ENCODE results near the gene DUOXA2.
"Not testable (repeated sequence)": the region's sequence is repeated elsewhere in the genome, so short reads cannot be mapped to it uniquely, and the experiment has no call there.

Gene DUOXA2

DNA sequence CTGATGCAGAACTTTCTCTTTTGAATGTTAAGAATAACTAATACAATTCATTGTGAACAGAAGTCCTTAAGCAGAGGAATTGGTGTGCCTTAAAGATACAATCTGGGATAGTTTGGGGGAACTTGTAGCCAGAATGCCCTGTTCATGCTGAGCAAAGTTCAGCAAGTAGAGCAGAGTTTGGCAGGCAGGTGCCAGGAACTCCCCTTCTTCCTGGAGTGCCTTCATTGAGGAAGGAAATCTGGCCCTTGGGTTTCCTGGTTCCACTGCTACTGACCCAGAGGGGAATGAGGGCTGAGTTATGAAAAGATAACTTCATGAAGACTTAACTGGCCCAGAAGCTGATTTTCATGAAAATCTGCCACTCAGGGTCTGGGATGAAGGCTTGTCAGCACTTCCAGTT, 40.5 kb upstream of the DUOXA2 start:
- POLR2A ChIA-PET; H3K4me3 ChIP-seq (ENCODE audit: low read depth, low read length); H3K4me1 ChIP-seq (ENCODE audit: control insufficient read depth, insufficient read depth, low read length); H3K27ac ChIP-seq (ENCODE audit: extremely low read depth, low read depth, low read length); CTCF ChIA-PET; H3K9me3 ChIP-seq (ENCODE audit: control insufficient read depth, insufficient read depth, low read depth, low read length): not testable (repeated sequence)
- peaks cover 0 to 12% of the 10 kb centered on the region in 2 experiments; a peak in 1 of 3 replicates for H3K36me3 ChIP-seq (ENCODE audit: control insufficient read depth in 2 of 2, insufficient read depth in 1 of 2, low read length in 2 of 2)

DNA sequence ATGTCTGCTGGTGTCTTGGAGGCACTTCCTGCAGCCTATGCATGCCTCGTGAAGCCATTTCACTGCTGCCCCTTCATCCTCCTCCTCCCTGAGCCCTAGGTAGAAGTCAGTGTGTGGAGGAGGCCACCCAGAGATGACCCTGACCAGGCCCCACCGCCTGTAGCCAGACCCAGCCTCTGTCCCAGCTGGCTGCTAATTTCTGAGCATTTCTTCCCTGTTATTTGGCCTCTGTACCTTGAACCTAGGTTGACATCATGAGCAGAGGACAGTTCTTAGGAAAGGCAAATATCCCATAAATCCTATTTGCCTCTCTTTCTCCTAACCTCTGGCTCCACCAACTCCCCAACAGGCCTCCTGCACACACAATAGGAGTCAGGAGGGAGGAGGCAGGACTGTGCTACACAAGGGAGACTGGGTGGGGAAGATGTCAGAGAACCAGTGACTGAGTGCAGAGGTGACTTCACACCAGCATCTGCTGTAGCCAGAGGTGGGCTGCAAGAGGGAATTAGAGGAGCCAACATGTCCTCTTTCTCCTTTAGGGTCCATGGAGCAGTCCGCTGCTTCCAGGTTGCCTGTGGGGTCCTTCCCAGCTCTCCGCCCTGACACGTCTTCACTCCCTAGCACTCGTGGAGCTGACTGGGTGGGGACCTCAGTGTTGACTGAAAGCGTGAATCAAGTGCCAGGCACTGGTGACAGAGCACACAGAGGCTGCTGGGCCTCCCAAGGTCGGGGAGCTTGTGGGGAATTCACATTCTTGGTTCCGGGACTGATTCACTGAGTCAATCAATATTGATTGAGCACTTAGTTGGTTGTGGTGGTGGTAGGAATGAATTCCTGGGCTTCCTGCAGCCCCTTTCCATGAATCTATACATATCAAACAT, 38.4 kb upstream of the DUOXA2 start:
- H3K27ac ChIP-seq (ENCODE audit: extremely low read depth, low read depth, low read length); H3K36me3 ChIP-seq (ENCODE audit: control insufficient read depth in 2 of 2, insufficient read depth in 1 of 2, low read length in 2 of 2); H3K4me1 ChIP-seq (ENCODE audit: control insufficient read depth, insufficient read depth, low read length); H3K4me3 ChIP-seq (ENCODE audit: low read depth, low read length); CTCF ChIA-PET; H3K9me3 ChIP-seq (ENCODE audit: control insufficient read depth, insufficient read depth, low read depth, low read length); POLR2A ChIA-PET: not testable (repeated sequence)

DNA sequence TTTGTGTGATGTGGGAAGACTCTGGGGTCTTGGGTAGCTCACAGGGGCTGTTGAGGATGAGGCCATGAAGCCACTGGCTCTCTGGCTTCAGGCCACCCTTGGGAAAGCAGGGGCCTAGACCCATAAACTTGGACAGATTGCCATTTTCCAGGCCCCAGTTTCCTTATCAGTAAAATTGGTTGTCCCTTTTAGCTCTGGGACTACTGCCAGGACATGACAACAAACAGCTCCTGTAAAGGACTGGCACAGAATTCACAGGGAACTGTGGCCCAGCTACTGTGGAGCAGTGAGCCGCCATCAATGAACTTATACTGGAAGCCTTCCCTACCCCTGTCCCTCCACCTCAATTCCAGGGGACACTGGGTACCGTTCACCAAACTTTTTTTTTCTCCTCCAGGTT, 36.7 kb upstream of the DUOXA2 start:
- H3K27ac ChIP-seq (ENCODE audit: extremely low read depth, low read depth, low read length); H3K4me3 ChIP-seq (ENCODE audit: low read depth, low read length); H3K4me1 ChIP-seq (ENCODE audit: control insufficient read depth, insufficient read depth, low read length); H3K36me3 ChIP-seq (ENCODE audit: control insufficient read depth in 2 of 2, insufficient read depth in 1 of 2, low read length in 2 of 2); H3K9me3 ChIP-seq (ENCODE audit: control insufficient read depth, insufficient read depth, low read depth, low read length); POLR2A ChIA-PET; CTCF ChIA-PET: not testable (repeated sequence)
- TF ChIP-seq FEZF1 (tag by site-specific recombination; IDR thresholded peaks at IDR 0.05) = peak; percentile 70
- TF ChIP-seq OSR2 (tag by site-specific recombination; IDR thresholded peaks at IDR 0.05) = peak; percentile 39; the same call in 1 of the 2 replicates

DNA sequence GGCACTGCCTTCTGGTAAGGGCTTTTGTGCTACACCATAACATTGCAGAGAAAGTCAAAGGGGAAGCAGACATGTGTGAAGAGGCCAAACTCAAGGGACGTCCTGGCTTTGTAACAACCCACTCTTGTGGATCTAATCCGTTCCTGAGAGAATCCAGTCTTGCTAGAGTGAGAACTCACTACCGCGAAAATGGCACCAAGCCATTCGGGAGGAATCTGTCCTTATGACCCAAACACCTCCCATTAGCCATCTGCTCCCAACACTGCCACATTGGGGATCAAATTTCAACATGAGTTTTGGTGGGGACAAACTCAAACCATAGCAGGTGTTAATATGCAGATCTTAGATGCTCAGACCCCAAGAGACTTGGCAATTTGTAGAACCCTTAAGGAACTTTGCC, 34.9 kb upstream of the DUOXA2 start:
- H3K4me1 ChIP-seq (ENCODE audit: control insufficient read depth, insufficient read depth, low read length); POLR2A ChIA-PET; H3K27ac ChIP-seq (ENCODE audit: extremely low read depth, low read depth, low read length); CTCF ChIA-PET; H3K9me3 ChIP-seq (ENCODE audit: control insufficient read depth, insufficient read depth, low read depth, low read length); H3K36me3 ChIP-seq (ENCODE audit: control insufficient read depth in 2 of 2, insufficient read depth in 1 of 2, low read length in 2 of 2); H3K4me3 ChIP-seq (ENCODE audit: low read depth, low read length): not testable (repeated sequence)

DNA sequence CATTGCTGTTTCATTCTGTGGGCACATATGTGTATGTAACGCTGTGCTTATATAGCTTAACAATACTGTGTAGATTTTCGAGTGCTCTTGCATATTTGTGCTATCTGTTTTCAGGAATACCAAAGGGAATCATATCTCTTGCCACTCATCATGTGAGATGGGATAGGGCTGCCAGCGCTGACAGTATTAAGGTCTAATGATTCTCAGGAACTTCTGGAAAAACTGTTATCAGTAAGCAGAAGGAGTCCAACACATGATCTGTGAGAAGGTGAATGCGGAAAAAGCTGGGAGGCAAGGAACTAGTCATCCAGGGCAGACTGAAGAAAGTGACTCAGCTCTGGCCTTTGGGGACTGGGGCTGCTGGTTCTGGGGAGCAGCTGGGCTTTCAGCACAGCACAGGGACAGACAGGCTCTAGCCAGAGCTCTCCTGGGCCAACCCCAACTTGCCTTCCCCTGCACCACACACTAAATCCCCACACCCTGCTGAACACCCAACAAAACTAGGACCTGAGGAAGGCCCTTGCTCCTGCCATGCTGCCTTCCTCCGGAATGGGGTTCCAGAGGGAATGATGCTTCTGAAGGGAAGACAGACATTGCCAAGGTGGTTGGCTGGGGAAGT, 34.4 kb upstream of the DUOXA2 start:
- CTCF ChIA-PET = not testable (repeated sequence)

DNA sequence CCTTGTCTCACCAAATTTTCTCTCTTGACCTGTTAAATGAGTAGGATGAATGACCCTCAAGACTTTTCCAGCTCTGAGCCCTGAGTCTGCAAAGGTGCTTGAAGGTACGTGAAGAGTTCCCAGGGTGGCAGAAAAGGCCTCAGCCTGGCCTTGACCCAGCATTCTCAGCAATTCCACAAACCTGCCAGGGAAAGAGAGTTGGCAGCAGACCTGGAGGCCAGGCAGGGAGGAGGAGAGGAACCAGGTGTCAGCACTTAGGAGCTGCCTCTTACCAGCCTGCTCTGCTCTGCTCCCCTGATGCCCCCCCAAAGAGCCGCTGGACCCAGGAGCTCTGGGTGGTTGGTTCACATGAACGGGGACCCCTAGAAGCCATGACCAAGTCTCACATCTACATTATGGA, 33.5 kb upstream of the DUOXA2 start:
- H3K4me1 ChIP-seq (ENCODE audit: control insufficient read depth, insufficient read depth, low read length); H3K9me3 ChIP-seq (ENCODE audit: control insufficient read depth, insufficient read depth, low read depth, low read length): not testable (repeated sequence)
- POLR2A ChIA-PET = interaction anchor here (0.6 kb wide), 1 partner anchor 18 kb away, joined by 4 read pairs; no protein-coding TSS in a partner anchor

More for the DNA sequence above, 34.4 kb upstream of the DUOXA2 start:
- POLR2A ChIA-PET; H3K4me3 ChIP-seq (ENCODE audit: low read depth, low read length); H3K36me3 ChIP-seq (ENCODE audit: control insufficient read depth in 2 of 2, insufficient read depth in 1 of 2, low read length in 2 of 2); H3K27ac ChIP-seq (ENCODE audit: extremely low read depth, low read depth, low read length); H3K9me3 ChIP-seq (ENCODE audit: control insufficient read depth, insufficient read depth, low read depth, low read length); H3K4me1 ChIP-seq (ENCODE audit: control insufficient read depth, insufficient read depth, low read length): not testable (repeated sequence)

DNA sequence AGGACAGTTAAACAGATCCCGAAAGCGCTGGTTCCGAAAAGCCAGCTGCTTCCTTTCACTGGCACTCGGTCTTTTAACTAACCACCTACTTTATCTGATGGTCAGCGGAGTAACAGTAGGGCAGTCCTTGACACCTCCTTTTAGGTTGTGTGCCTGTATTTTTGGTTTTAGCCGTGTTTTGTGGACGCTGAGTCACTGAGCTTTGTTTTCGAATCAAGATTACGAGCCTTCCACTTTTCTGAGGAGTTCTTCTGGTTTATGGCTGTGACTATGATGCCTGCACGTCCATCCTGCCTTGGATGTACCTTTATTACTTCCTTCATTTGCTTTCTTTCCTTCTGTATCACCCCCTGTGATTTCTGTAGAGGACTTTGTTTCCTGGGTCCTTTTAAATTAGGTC, 31.7 kb upstream of the DUOXA2 start:
- POLR2A ChIA-PET; H3K9me3 ChIP-seq (ENCODE audit: control insufficient read depth, insufficient read depth, low read depth, low read length); CTCF ChIA-PET; H3K27ac ChIP-seq (ENCODE audit: extremely low read depth, low read depth, low read length); H3K4me1 ChIP-seq (ENCODE audit: control insufficient read depth, insufficient read depth, low read length); H3K36me3 ChIP-seq (ENCODE audit: control insufficient read depth in 2 of 2, insufficient read depth in 1 of 2, low read length in 2 of 2); H3K4me3 ChIP-seq (ENCODE audit: low read depth, low read length): not testable (repeated sequence)

More for the DNA sequence above, 33.5 kb upstream of the DUOXA2 start:
- H3K27ac ChIP-seq (ENCODE audit: extremely low read depth, low read depth, low read length); H3K4me3 ChIP-seq (ENCODE audit: low read depth, low read length); CTCF ChIA-PET; H3K36me3 ChIP-seq (ENCODE audit: control insufficient read depth in 2 of 2, insufficient read depth in 1 of 2, low read length in 2 of 2): not testable (repeated sequence)

DNA sequence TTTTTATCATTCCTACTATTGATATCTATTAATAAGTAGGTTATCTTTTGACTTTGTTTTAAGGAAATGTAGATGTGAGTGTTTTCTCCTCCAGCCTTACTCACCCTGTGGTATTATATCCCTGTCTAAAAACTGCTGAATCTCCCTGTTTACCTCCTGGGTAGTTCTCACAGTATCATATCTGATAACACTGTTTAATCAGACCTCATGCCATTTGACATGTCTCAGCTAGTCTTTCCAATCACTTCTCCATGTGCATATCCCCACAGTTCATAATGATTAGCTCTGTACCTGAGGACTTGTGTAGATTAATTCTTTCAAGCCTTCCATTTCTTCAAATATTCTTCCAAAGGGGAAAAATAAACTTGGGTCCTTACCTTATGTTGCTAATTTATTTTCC, 30.9 kb upstream of the DUOXA2 start:
- ChIA-PET CTCF (interaction anchor here (0.6 to 1.3 kb wide), 2 partner anchors 35 to 295 kb away, joined by 3 to 7 read pairs; no protein-coding TSS in a partner anchor), POLR2A (no interaction called here)
- Histone ChIP-seq H3K4me3 (ENCODE audit: low read depth, low read length) (no peak overlapping the region), H3K27ac (ENCODE audit: extremely low read depth, low read depth, low read length) (no peak overlapping the region), H3K36me3 (ENCODE audit: control insufficient read depth in 2 of 2, insufficient read depth in 1 of 2, low read length in 2 of 2) (no peaks in the 10 kb centered on the region), H3K9me3 (ENCODE audit: control insufficient read depth, insufficient read depth, low read depth, low read length) (no peaks in the 10 kb centered on the region), H3K4me1 (ENCODE audit: control insufficient read depth, insufficient read depth, low read length) (no peaks in the 10 kb centered on the region)
- TF ChIP-seq, protein P1, sequence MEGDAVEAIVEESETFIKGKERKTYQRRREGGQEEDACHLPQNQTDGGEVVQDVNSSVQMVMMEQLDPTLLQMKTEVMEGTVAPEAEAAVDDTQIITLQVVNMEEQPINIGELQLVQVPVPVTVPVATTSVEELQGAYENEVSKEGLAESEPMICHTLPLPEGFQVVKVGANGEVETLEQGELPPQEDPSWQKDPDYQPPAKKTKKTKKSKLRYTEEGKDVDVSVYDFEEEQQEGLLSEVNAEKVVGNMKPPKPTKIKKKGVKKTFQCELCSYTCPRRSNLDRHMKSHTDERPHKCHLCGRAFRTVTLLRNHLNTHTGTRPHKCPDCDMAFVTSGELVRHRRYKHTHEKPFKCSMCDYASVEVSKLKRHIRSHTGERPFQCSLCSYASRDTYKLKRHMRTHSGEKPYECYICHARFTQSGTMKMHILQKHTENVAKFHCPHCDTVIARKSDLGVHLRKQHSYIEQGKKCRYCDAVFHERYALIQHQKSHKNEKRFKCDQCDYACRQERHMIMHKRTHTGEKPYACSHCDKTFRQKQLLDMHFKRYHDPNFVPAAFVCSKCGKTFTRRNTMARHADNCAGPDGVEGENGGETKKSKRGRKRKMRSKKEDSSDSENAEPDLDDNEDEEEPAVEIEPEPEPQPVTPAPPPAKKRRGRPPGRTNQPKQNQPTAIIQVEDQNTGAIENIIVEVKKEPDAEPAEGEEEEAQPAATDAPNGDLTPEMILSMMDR (tag by site-specific recombination; IDR thresholded peaks at IDR 0.05) = no peak
- peak; percentile 20; the same call in 1 of the 2 replicates for TF ChIP-seq GLIS1 (tag by site-specific recombination; IDR thresholded peaks at IDR 0.05)

Measured in HEK293 (cell line).